Measurements from ENCODE around the gene MRC2. TPM values are rescaled to one million over a fixed set of nuclear protein-coding genes. Genes with fewer than 3 reads are reported as not detected.

Gene MRC2
- total RNA-seq, 1 donor from 2014 or later, result 418 TPM

- H3K4me3 Mint-ChIP-seq (ENCODE audit: unreplicated experiment), result no peak overlapping the region
- H3K27me3 Mint-ChIP-seq (ENCODE audit: unreplicated experiment), result no peaks in the 10 kb centered on the region
- TF ChIP-seq, protein P1, sequence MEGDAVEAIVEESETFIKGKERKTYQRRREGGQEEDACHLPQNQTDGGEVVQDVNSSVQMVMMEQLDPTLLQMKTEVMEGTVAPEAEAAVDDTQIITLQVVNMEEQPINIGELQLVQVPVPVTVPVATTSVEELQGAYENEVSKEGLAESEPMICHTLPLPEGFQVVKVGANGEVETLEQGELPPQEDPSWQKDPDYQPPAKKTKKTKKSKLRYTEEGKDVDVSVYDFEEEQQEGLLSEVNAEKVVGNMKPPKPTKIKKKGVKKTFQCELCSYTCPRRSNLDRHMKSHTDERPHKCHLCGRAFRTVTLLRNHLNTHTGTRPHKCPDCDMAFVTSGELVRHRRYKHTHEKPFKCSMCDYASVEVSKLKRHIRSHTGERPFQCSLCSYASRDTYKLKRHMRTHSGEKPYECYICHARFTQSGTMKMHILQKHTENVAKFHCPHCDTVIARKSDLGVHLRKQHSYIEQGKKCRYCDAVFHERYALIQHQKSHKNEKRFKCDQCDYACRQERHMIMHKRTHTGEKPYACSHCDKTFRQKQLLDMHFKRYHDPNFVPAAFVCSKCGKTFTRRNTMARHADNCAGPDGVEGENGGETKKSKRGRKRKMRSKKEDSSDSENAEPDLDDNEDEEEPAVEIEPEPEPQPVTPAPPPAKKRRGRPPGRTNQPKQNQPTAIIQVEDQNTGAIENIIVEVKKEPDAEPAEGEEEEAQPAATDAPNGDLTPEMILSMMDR (IDR thresholded peaks at IDR 0.05), result no peak
- H3K4me1 Mint-ChIP-seq (ENCODE audit: unreplicated experiment), result peaks cover 28% of the 10 kb centered on the region
- no peak overlapping the region for H3K27ac Mint-ChIP-seq (ENCODE audit: unreplicated experiment)
- peaks cover 6% of the 10 kb centered on the region for H3K9me3 Mint-ChIP-seq (ENCODE audit: unreplicated experiment)
- peaks cover 35% of the 10 kb centered on the region for H3K36me3 Mint-ChIP-seq (ENCODE audit: unreplicated experiment)
- DNase-seq (ENCODE audit: extremely low spot score, unreplicated experiment), result no peak
These were observed 37.1 kb downstream of the MRC2 start for GRCh38 chr17:62664336-62665120.

DNA sequence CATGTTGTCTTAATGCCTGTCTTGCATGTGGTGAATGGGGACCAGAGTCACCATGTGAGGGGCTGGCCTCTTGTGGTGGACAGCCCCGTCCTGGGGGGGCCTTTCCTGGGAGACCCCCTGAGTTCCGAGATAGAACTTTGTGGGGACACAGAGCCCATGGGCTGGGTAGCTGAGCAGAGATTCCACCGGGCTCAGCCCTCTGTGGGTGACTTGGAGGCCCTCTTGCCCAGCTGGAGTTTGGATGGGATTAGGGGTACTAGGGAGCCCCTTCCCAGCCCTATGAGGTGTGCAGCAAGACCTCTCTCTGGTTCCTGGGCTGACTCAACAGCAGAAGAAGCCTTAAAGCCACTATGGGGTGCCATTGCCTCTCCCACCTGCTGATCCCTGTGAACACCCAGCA is 38.1 kb downstream of the MRC2 start:
- Mint-ChIP-seq H3K27ac (ENCODE audit: unreplicated experiment) (no peak overlapping the region), H3K4me1 (ENCODE audit: unreplicated experiment) (peaks cover 23% of the 10 kb centered on the region), H3K4me3 (ENCODE audit: unreplicated experiment) (no peak overlapping the region), H3K9me3 (ENCODE audit: unreplicated experiment) (peaks cover 4% of the 10 kb centered on the region), H3K27me3 (ENCODE audit: unreplicated experiment) (no peaks in the 10 kb centered on the region), H3K36me3 (ENCODE audit: unreplicated experiment) (peaks cover 35% of the 10 kb centered on the region)
- no peak for DNase-seq (ENCODE audit: extremely low spot score, unreplicated experiment)
- TF ChIP-seq, protein P1 (IDR thresholded peaks at IDR 0.05), result no peak

- TF ChIP-seq, protein P1 (IDR thresholded peaks at IDR 0.05), result no peak
- Mint-ChIP-seq H3K4me1 (ENCODE audit: unreplicated experiment) (peaks cover 20% of the 10 kb centered on the region), H3K27ac (ENCODE audit: unreplicated experiment) (no peak overlapping the region), H3K36me3 (ENCODE audit: unreplicated experiment) (peaks cover 34% of the 10 kb centered on the region), H3K9me3 (ENCODE audit: unreplicated experiment) (no peaks in the 10 kb centered on the region), H3K4me3 (ENCODE audit: unreplicated experiment) (no peak overlapping the region), H3K27me3 (ENCODE audit: unreplicated experiment) (no peaks in the 10 kb centered on the region)
- DNase-seq (ENCODE audit: extremely low spot score, unreplicated experiment), result no peak
These were observed 38.8 kb downstream of the MRC2 start for GRCh38 chr17:62666061-62666800.

DNA sequence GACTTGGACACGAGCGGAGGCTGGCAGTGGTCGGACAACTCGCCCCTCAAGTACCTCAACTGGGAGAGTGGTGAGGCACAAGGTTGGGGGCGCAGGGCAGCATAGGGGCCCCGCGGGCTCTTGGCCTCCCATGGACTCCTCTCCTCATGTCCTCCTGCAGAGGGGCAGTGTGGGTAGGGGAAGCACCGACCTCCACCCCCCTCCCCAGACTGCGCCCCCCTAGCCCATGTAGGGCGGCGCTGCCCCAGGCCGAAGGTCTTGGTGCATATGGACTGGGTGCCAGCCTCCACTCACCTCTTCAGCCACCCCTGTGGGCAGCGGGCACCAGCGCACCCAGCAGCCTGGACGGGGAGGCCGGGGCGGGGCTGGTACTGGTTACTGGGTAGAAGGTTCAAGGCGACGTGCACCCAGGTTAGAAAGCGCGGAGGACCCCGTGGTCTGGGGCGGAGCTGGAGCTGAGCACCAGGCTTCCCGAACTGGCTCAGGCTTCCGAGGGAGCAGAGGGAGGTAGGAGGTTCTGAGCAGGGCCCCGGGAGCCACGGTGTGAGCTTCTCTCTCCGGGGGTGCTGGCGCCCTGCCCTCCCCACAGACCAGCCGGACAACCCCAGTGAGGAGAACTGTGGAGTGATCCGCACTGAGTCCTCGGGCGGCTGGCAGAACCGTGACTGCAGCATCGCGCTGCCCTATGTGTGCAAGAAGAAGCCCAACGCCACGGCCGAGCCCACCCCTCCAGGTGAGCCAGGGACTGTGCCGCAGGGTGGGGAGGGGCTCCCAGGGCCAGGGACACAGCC is 39.5 kb downstream of the MRC2 start:
- TF ChIP-seq, protein P1 (IDR thresholded peaks at IDR 0.05), result no peak
- Mint-ChIP-seq H3K4me3 (ENCODE audit: unreplicated experiment) (no peak overlapping the region), H3K36me3 (ENCODE audit: unreplicated experiment) (peaks cover 40% of the 10 kb centered on the region), H3K4me1 (ENCODE audit: unreplicated experiment) (peaks cover 21% of the 10 kb centered on the region), H3K27me3 (ENCODE audit: unreplicated experiment) (no peaks in the 10 kb centered on the region), H3K9me3 (ENCODE audit: unreplicated experiment) (no peaks in the 10 kb centered on the region), H3K27ac (ENCODE audit: unreplicated experiment) (no peak overlapping the region)
- DNase-seq (ENCODE audit: extremely low spot score, unreplicated experiment), result no peak
